H1 (cell line): ENCODE measurements around the gene ATP2B1. TPM values are rescaled to one million over a fixed set of nuclear protein-coding genes. Genes with fewer than 3 reads are reported as not detected.

ENCODE experiments used
- BCL11A ChIP-seq, 2 experiments: IDR thresholded peaks; one replicate each; pipeline ENCODE4 v1.6.1; 2011; ENCODE audit warnings: low read depth in 2 of 2, low read length in 2 of 2, mild to moderate bottlenecking in 2 of 2
- CHD7 ChIP-seq: fragments of 300-600 bp; sonication (generic); IDR thresholded peaks from 2 replicates; pipeline ENCODE4 v1.7.1; 2012; ENCODE audit warnings: low read length, moderate library complexity, mild to moderate bottlenecking, inconsistent platforms; ENCODE audit not compliant: insufficient replicate concordance
- GABPA ChIP-seq: IDR thresholded peaks from 2 replicates; pipeline ENCODE4 v1.6.1; 2011; ENCODE audit warnings: mild to moderate bottlenecking, low read length, moderate library complexity, borderline replicate concordance; ENCODE audit not compliant: insufficient read depth
- HDAC6 ChIP-seq: IDR thresholded peaks from one replicate; pipeline ENCODE4 v1.7.1; 2012; ENCODE audit warnings: low read depth, mild to moderate bottlenecking, inconsistent platforms, low read length, moderate library complexity
- KDM1A ChIP-seq: fragments of 200-600, 300-600 bp; sonication (generic); IDR thresholded peaks from 2 replicates; pipeline ENCODE4 v1.7.1; 2016; ENCODE audit warnings: mild to moderate bottlenecking, low read length, borderline replicate concordance
- NANOG ChIP-seq: IDR thresholded peaks from 2 replicates; pipeline ENCODE4 v1.6.1; 2011; ENCODE audit warnings: low read length, low read depth, mild to moderate bottlenecking, inconsistent platforms; ENCODE audit not compliant: insufficient read depth, poor library complexity, severe bottlenecking
- PHF8 ChIP-seq: fragments of 200-600 bp; sonication (generic); conservative IDR thresholded peaks from 2 replicates; pipeline ENCODE4 v1.7.1; 2012; ENCODE audit warnings: low read depth, mild to moderate bottlenecking, inconsistent platforms, low read length, moderate library complexity
- RXRA ChIP-seq: IDR thresholded peaks from 2 replicates; pipeline ENCODE4 v1.6.1; 2011; ENCODE audit warnings: low read depth, mild to moderate bottlenecking, low read length, moderate library complexity; ENCODE audit not compliant: insufficient read depth
- polyA plus RNA-seq, 7 experiments: library from polyadenylated mRNA; depleted of rRNA in 3 of 7; stranded (reverse) in 5 of 7; unstranded in 2 of 7; fragments of >200 nt in 5 of 7; fragments of 200-250 nt in 2 of 7; gene quantifications; 1 replicate in 5 of 7; 2 replicates in 1 of 7; 4 replicates in 1 of 7; pipeline versions ENCODE4 v1.2.1 to v1.2.3, GENCODE V29; 2011 to 2013; ENCODE audit warnings: missing spikeins in 2 of 7, mixed read lengths in 2 of 7
- total RNA-seq: library from RNA; stranded (reverse); fragmentation: NEBNext Ultra II Directional; extraction: Animal tissue kit (Norgen Biotek cat#: 25700); gene quantifications from 2 replicates; pipeline ENCODE4 v1.2.1, GENCODE V29; 2021

Gene ATP2B1
- total and polyA plus RNA-seq, 2 of the 8 experiments (the other 6 are each of a cell fraction or from before 2014, with no cell fraction given) = 4.3 to 32.0 TPM

- no peak for TF ChIP-seq NANOG
- no peak for TF ChIP-seq HDAC6
- no peak for TF ChIP-seq GABPA
- TF ChIP-seq KDM1A = no peak
- no peak for TF ChIP-seq CHD7
- TF ChIP-seq PHF8 = no peak
- no peak for TF ChIP-seq BCL11A (IDR thresholded peaks at IDR 0.05; ENCODE audit: low read depth in 2 of 2, low read length in 2 of 2)
- no peak for TF ChIP-seq RXRA
Measured at GRCh38 chr12:89745286-89745685, 36.6 kb upstream of the ATP2B1 start (continued).
